Subcutaneous adipose tissue (tissue), 4 donors: ENCODE measurements around the gene TBC1D13. TPM values are rescaled to one million over a fixed set of nuclear protein-coding genes. Genes with fewer than 3 reads are reported as not detected.

Experiments
- total RNA-seq, 4 donors: library from RNA; depleted of rRNA; stranded (reverse); fragments of >200 nt; gene quantifications; one replicate each; pipeline ENCODE4 v1.1.0, GENCODE V29; 2016
- TF ChIP-seq, protein P1 (sequence below): fragments of 450-650 bp; IDR thresholded peaks from one replicate; pipeline ENCODE4 v1.5.1; 2016; ENCODE audit warnings: low read depth, mild to moderate bottlenecking, control low read depth, antibody characterized with exemption, moderate library complexity

Gene TBC1D13
- total RNA-seq, 4 donors from 2014 or later = 9.0 to 27.9 (median 12.4) TPM

DNA sequence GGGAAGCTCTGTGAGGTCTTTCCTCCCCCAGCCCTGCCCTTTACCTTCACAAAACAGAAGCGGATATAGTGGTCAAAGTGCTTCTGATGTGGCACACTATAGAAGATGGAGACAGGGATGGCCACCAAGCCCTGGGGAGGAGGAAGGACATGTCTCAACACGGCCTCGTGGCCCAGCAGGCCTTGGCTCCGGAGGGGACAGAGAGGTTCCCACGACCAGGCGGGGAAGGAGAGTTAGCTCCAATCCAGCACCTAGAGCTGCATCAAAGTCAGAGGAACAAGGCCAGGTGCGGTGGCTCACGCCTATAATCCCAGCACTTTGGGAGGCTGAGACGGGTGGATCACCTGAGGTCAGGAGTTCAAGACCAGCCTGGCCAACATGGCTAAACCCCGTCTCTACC is 46.6 kb downstream of the TBC1D13 start:
- TF ChIP-seq, protein P1, sequence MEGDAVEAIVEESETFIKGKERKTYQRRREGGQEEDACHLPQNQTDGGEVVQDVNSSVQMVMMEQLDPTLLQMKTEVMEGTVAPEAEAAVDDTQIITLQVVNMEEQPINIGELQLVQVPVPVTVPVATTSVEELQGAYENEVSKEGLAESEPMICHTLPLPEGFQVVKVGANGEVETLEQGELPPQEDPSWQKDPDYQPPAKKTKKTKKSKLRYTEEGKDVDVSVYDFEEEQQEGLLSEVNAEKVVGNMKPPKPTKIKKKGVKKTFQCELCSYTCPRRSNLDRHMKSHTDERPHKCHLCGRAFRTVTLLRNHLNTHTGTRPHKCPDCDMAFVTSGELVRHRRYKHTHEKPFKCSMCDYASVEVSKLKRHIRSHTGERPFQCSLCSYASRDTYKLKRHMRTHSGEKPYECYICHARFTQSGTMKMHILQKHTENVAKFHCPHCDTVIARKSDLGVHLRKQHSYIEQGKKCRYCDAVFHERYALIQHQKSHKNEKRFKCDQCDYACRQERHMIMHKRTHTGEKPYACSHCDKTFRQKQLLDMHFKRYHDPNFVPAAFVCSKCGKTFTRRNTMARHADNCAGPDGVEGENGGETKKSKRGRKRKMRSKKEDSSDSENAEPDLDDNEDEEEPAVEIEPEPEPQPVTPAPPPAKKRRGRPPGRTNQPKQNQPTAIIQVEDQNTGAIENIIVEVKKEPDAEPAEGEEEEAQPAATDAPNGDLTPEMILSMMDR = no peak

DNA sequence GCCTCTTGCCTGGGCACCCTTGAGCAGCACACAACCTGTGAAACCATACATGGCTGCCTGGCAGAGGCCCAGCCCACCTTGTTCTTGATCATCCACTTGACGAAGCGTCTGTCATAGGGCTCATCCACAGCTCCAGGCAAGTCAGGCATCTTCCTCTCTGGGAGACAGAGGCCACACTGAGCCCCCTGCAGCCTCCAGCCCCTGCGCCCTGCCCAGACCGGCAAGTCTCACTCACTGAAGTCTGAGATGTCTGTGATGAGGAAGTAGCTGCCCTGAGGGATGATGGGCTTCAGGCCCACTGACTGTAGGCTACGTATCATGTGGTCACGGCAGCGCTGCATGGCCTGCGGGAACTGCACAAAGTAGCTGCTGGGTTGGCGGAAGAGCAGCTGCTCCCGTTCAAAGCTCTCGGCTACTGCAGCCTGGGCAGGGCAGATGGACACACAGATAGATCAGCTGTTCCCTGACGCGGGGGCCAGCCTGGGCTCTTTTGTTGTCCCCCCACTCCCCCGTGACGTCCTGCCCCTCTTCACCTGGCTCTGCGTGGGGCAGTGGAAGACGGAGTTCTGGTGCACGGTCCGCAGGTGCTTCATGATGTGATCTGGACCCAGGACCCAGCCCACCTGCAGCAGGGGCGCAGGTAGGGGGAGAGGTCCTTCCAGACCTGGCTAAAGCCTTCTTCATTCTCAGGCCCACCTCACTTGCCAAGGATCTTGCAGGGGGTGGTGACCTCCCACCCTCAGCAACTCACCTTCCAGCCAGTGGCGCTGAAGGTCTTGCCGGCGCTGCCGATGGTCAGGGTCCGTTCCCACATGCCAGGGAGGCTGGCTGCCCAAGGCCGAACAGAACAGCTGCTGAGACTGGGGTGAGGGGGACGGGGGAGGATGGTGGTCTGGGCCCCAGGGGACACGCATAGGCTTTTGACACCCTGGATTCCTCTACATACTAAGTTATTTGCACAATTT is 48.5 kb downstream of the TBC1D13 start:
- TF ChIP-seq, protein P1 = no peak

DNA sequence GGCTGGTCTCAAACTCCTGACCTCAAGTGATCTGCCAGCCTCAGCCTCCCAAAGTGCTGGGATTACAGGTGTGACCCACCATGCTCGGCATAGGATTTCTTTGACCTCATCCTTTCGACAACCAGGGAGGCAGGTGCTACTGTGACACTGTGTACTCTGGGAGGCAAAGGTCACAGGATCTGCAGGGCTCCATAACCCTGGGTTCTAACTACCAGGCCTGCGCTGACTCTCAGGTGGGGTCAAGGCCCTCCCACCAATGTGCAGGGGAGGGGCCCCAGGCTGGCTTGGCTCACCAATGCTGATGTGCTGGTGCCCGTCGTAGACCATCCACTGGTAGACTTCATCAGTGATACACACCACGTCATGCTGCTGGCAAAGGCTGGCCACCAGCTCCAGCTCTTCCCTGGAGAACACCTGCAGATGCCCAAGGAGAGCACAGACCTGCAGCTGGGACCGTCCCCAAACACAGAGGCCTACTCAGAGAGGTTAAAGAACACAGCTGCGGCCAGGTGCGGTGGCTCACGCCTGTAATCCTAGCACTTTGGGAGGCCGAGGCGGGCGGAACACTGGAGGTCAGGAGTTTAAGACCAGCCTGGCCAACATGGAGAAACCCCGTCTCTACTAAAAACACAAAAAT is 49.6 kb downstream of the TBC1D13 start:
- TF ChIP-seq, protein P1 = no peak

DNA sequence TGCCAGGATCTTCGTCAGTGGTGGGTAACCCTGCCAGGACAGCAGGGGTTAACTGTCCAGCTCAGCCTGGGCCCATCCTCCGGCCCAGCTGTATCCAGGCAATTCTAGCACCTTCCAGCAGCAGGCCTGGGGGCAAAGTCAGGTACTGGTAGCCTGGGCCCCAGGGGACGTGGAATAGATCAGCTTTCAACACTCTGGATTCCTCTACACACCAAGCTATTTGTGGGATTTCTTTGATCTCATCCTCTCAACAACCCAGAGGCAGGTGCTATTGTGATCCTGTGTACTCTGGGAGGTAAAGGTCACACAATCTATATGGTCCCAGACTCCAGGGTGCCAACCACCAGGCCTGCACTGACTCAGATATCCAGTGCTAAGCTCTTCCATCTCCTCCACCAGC is 51.3 kb downstream of the TBC1D13 start:
- TF ChIP-seq, protein P1 = no peak

DNA sequence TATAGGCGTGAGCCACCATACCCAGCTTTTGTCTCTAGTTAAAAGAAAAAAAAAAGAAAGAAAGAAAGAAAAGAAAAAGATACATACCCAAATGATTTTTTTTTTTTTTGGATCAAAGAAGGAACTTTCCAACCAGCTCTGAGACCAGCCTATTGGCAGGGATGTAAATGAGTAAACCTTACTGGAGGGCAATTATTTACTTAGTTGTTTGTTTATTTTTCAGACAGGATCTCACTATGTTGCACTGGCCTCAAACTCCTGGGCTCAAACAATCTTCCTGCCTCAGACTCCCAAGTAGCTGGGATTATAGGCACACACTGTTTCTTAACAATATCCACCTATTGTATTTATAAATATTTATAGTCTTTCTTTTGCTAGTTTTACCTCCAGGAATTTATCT is 53.5 kb downstream of the TBC1D13 start:
- TF ChIP-seq, protein P1 = no peak

DNA sequence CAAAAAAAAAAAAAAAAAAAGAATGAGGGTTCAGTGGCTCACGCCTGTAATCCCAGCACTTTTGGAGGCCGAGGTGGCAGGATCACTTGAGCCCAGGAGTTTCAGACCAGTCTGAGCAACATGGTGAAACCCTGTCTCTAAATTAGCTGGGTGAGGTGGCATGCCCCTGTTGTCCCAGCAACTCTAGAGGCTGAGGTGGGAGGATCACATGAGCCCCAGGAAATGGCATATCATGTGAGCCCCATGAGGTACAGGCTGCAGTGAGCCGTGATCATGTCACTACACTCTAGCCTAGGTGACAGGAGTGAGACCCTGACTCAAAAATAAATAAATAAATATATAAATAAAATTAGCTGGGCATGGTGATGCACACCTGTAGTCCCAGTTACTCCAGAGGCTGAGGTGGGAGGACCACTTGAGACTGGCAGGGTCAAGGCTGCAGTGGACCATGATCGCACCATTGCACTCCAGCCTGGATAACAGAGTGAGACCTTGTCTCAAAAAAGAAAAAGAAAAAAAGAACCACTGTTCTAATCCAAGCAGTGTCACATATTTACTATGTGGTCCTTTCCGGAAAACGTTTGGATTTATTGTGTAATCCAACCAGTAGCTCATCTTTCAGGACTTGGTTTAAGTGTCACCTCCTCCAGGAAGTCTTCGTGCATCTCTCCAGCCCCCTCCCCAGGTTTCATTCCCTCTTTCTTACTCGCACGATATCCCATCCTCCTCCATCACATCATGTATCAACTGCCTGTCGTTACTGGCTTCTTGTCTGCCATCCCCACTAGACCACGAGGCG is 54.8 kb downstream of the TBC1D13 start:
- TF ChIP-seq, protein P1 = no peak
